M059J (cell line): ENCODE measurements around the gene ITPKA. TPM values are rescaled to one million over a fixed set of nuclear protein-coding genes. Genes with fewer than 3 reads are reported as not detected.
A peak's percentile ranks its signal among the peaks of the same experiment; 100 is the strongest.
"Not testable (repeated sequence)": the region's sequence is repeated elsewhere in the genome, so short reads cannot be mapped to it uniquely, and the experiment has no call there.

ENCODE experiments used
- DNase-seq: peaks from one replicate; pipeline ENCODE4 v3.0.0-alpha.2; 2012; ENCODE audit warnings: low read depth
- total RNA-seq: library from RNA; depleted of rRNA; stranded (reverse); fragments of >200 nt; shearing (Covaris generic); gene quantifications from 2 replicates; pipeline ENCODE4 v1.2.3, GENCODE V29; 2014; rRNA removed

The ITPKA gene
- total RNA-seq: 3.7 and 6.1 TPM in 2 replicates

DNA sequence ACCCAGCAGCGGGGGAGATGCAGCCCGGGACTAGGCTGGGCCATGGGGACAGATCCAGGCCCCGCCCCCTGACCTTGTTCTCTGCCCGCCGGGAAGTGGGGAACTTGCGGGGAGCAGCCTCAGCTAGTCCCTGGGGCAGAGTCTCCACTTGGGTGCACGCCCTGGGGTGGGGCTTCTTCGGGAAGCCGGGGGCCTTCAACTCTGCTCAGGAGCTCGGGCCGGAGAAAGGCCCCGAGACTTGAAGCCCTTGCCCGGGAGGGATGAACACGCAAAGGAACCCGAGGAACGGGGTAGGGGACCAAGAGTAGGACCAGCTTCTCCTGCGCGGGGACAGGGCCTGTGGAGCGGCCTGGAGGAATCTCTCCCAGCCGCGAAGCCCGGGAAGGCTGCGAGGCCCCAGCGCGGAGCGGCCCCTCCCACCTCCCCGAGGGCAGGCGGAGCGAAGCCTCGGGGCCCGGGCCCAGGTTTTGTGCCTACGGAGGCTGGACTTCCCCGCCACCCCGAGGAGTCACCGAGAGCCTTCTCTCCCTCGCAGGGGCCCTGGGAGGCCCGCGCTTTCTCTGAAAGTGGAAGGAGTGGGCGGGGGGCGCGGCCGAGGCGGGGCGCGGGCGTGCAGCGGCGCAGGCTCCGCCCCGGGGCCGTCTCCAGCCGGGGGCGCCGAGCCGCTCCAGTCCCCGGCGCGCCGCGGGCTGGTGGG, at the start of gene ITPKA:
Gene ITPKA (plus strand): TSS at position 670 of the 697 bp plus-strand sequence. CDS start 54 bp downstream, outside the sequence.
- DNase-seq: peak; percentile 87

DNA sequence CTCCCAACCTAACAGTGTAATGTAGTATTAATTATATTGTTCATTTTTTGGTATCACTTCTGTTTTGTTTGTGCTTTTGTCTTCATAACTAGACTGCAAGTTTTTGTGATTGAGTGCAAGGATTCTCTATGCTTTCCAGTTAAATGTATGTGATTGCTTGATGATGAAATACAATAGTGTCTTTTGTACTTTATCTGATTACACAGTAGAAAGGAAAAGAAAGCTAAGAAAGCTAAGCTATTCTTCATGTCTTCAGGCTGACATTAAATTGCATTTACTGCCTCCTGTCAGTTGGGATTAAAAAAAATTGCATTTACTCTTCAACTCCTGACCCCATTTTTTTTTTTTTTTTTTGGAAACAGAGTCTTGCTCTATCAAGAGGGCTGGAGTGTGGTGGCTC, 48.3 kb upstream of the ITPKA start:
- no peak for DNase-seq

DNA sequence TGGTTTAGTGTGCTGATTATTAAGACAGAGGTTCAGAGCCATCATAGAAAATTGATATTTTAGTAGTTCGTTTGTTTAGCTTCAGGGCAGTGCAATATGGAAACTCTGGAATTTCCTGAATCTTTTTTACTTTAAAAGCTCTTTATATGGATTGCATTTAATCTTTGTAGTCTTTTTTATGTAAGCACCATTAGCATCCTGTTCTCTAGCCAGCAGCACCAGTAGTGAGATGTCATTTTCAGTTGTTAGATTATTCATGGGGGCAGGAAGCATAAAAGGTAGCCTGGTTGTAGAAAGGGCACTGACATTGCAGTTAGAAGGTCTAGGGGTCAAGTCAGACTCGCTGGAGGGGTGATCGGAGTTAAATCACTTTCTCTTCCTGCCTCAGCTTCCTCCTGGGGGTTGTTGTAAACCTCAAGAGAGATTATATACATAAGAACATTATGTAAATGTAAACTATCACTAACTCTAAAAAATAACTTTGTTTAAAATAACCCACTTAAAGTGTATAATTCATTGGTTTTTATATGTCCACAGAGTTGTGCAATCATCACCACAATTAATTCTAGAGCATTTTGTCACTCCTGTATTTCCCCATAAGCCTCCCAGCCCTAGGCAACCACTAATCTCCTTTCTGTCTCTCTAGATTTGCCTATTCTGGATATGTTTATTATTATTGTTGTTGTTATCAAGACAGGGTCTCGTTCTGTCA, 31.4 kb upstream of the ITPKA start:
- peak; percentile 20 for DNase-seq

DNA sequence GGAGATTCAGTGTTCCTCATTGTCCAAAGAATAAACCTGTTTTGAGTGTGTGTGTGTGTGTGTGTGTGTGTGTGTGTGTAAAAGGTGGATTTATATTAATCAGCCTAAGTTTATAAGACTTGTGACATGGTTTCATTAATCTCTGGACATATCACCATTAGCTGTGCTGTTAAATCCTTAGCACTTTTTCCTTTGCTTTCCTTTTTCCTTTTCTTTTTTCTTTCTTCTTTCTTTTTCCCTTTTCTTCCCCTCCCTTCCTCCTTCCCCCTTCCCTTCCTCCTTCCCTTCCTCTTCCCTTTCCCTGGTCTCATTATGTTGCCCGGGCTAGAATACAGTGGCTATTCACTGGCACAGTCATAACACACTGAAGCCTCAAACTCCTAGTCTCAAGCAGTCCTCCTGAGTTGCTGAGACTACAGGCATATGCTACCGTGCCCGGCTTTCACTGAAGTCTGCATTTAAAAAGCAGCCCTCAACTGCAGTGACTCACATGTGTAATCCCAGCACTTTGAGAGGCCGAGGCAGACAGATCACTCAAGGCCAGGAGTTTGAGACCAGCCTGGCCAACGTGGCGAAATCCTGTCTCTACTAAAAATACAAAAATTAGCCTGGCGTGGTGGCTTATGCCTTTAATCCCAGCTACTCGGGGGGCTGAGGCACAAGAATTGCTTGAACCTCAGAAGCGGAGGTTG, 28.6 kb upstream of the ITPKA start:
- no peak for DNase-seq

DNA sequence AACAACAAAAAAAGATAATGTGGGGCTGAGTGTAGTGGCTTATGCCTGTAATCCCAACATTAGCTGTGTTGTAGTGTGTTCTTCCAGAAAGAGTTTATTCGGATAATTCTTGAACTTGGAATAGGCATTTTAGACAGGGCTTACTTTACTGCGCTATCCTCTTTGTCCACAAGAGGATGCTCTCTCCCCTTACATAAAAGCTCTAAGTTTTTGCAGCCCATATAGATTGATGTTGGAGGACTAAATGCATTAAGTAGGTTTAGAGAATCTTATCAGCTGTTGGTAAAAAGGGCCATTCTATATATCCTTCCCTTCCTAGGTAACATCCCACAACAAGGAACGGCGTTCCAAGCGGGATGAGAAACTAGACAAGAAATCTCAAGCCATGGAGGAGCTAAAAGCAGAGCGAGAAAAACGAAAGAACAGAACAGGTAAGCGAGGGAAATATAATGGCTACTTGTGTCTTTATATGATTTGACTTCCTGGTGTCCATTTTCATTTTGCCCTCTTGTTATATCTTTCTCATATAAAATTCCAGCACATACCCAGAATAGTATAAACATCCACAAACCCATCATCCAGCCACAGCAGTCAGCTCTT, 27.8 kb upstream of the ITPKA start:
- peak; percentile 48 for DNase-seq

DNA sequence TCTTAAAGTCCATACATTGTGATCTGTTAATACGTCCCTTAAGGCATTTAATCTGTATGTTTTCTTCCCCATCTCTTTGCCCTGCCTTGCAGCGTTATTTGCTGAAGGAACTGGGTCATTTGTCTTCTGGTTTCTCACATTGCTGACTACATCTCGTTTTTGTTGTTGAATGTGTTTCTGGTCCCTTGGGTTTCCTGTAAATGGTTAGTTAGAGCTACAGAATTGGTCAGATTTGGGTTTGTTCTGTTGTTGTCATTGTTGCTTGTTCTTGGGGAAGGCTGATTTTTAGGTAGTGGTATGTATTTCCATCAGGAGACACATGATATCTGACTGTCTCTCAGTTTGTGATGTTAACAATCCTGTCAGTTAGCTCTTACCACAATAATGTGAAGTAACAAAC, 27.0 kb upstream of the ITPKA start:
- no peak for DNase-seq

DNA sequence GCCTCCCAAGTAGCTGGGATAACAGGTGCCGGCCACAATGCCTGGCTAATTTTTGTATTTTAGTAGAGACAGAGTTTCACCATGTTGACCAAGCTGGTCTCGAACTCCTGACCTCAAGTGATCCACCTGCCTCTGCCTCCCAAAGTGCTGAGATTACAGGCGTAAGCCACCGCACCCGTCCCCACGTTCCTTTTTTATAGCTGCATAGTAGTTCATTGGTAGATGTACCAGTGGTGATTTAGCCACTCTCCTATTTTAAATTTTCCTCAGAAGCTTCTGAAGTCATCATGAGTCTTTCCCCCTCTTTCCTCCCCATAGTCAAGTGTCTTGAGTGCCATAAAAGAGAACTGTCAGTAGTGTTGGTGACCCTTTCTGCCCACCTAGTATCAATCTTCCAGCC, 24.0 kb upstream of the ITPKA start:
- not testable (repeated sequence) for DNase-seq

DNA sequence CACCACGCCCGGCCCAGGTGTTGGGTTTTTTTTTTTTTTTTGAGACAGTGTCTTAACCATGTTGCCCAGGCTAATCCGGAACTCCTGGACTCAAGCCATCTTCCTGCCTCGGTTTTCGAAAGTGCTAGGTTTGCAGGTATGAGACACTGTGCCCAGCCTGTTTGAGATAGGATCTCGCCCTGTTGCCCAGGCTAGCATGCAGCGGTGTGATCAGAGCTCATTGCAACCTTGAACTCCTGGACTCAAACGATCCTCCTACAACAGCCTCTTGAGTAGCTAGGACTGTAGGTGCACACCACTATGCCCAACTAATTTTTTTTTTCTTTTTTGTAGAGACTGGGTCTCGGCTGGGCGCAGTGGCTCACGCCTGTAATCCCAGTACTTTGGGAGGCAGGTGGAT, 20.3 kb upstream of the ITPKA start:
- no peak for DNase-seq

DNA sequence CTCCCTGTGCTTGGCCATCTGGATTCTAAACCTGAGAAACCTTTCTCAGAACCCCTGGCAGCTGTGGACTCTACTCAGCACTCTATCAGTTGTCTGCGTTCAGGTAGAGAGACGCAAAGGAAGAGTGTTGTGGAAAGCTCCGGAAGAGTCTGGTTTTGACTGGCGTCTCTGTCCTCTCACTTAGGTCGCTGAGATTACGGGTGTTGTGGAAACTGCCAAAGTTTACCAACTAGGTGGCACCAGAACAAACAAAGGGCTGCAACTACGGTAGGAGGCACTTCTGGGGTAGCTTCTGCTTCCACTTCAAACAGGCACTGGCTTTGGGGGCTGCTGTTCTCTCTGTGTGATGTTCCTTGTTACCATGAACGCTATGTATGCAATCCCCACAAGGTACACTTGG, 19.2 kb upstream of the ITPKA start:
- no peak for DNase-seq

DNA sequence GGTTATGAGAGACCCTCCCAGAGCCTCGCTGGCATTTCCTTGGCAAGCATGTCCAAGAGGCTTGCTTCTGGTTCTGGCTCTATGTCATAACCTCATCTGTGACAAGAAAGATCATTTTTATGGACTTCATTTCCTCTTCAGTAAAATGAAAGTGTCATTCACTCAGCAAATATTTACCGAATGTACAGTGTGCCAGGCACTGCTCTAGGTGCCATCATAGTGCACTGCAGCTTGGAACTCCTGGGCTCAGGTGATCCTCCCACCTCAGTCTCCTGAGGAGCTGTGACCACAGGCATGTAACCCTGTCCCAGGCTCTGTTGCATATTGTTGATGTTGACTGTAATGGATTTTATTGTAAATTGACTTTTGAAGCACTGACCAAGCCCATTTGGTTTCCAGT, 18.7 kb upstream of the ITPKA start:
- DNase-seq: no peak

DNA sequence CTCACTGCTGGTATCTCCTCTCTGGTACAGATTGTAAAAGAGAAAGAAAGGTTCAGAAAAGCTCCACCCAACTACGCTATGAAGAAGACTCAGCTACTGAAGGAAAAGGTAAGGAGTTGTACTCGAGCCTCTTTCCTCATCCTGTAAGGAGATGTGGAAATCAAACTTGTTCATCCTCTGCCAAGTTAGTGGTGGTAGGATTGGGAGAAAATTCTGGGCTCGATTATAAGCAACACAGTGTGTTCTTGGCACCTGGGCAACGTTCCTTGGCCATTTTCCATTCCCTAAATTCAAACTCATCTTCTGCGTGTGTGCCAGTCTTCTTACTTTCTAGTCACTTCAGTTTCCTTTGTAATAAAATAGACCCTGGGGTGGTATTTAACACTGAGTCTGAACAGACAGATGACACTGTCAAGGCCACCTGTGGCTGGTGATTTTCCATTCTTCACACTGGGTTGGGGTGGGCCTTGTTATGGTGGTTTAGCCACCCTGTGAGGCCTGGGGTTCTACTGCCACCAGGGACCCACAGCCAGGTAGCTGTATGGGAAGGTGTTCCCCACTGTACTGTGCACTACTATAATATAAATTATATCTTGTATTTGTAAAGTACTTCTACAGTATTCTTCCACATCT, 17.1 kb upstream of the ITPKA start:
- no peak for DNase-seq

DNA sequence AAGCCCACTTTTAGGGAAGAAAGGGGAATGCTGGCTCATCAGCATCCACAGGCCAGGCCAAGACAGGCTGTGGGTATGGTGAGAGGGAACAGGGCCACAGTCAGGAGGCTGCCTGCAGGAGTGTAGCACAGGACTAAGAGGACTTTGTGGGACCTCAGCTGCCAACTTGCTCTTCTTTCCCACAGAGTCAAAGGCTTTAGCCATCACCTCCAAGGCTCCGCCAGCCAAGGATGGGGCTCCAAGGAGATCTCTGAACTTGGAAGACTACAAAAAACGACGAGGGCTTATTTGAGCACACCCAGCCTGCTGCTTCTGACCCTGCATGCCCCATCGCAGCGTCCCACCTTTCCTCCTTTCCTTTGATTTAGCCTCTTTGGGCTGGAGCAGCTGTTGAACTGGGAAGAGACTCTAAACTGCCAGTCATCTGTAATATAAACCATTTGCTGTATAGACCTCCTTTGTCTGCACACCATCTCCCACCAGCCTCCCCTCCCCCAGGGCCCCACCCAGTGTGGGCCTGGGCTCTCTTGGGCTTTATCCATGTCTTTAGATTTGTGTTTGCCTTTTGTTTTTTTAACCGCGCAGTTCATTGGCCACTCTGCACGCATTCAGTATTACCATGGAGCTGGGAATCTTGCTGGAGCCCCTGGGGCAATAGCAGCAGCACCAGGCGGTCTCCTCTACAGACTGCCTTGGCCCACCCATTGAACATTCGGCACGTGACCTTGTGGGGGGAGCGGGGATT, 13.1 kb upstream of the ITPKA start:
- DNase-seq: no peak

DNA sequence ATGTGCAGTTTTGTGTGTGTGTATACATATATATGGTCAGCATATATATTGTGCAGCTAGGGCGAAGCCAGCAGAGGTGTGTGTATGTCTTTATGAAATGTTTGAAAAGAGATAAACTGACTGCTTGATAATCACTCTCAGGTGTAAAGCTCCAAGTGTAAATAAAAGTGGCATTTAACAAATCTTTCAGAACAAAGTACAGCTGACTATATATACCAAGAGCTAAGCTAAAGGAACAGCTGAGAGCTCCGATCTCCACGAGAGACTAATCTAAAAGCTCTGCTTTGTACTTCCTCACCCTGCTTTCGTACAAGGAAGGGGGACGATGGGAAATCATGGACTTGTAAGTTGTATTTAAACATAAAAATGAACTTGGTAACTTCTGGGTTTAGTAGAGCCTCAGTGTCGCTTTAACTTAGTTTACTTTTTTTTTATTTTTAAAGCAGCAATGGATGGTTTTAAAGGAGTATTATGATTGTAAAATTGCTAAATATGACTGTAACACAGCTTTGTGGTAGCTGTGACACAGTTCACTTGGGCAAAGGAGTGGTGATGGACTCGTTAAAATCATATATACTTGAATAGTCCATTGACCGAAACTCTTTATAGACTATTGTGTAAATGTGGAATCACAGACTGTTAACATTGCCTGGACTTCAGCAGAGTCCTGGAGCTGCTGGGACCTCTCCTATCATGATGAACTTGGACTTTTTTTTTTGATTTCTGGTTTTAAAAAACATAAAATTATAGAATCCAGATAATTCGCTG, 11.4 kb upstream of the ITPKA start:
- no peak for DNase-seq

DNA sequence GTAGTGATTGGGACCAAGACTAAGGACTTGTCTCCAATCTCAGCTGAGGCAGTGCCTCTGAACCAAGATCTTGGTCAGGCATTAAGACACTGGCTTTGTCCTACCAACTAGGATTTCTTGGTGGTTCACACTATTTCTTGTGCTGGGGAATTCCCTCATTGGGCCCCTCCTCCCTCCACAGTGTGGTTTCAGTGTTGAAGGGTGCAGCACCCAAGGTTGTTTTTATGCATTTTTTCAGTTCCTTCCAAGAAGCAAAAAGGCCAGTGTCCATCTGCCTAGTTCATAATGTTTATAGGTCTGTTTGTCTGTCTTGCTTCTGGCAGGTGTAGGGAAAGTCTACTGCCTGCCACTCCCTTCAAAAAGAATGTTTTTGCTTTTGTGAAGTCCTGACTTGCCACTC, 10.6 kb upstream of the ITPKA start:
- no peak for DNase-seq

DNA sequence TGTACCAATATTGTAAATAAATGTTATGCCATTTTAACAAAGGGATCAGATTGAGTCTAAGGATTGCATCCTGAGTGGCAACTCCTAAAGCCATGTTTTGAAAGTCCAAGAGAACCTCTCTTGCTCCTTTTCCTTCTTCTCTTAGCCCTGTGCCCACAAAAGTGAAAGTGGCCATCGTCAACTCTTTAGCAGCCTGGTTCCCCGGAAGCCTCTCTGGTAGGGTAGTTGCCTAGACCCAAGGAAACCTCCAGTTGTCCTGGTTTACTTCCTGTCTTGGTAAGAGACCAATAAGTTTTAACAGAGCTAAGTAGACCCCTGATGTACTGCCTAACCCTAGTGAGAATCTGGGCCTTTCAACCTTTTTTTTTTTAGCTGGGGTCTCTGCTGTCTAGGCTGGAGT, 10.2 kb upstream of the ITPKA start:
- DNase-seq: no peak

DNA sequence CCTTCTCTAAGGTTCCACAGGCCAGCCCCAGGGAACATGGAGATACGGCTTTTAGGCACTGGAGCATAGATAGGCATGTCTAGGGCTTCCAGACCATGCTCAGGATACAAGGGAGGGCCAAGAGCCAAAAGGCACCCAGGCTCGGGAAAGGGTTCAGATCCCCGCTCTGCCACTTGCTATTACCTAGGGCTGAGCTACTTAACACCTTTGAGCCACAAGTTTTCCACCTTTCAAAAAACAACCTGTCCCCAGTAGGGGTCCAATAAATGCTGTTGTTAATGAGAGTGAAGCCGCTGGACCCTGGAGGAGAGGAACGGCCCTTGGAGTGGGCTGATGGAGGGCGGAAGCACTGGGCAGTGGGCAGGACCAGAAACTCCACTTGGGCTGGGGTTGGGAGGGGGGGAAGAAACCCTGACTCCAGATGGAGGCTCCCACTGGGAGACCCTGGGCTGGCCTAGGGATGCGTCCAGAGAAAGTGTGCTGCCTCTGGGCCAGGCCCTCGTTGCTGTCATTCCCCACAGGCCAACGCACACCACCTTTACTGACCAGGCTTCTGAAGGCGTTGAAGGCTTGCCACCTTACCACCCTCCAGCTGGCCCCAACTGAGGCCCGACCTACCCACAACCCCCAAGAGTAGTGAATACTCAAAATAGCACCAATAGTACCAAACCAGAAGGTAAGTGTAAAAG, 8.6 kb upstream of the ITPKA start:
- DNase-seq: no peak

DNA sequence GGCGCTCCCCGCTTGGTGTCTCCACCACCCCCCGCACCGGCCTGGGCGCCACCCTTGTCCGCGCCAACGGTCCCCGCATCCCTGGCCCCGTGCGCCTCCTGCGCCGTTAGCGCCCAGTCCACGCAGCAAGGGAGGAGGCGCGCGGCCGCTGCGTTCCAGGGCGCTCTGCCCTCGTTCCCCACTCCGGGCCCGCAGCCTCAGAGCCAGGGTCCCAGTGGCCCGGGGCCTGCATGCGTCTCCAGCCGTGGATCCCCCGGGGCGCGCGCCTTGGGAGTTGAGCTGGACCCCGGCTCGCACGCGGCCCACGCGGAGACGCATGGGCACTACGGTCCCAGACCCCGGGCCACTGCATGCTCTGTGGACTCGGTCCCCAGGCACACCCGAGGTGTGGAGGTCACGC, 7.4 kb upstream of the ITPKA start:
- DNase-seq: no peak

DNA sequence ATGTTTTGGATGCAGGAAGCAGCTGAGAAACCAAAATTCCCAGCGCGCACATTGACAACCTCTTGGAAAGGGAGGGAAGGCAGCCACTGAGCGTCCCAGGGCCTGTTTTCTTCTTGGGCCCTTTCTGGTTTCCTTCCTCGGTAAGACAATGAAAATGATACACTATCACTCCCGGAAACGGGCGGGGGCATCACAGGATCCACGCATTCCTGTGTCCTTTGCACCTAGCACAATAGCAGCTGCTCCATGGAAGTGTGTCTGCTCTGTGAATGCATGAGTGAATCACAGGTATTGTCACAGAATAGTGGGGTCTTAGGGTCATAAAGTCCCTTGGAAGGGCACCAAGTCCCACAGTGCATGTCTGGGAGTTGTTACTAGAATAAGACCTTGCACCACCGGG, 6.3 kb upstream of the ITPKA start:
- no peak for DNase-seq

DNA sequence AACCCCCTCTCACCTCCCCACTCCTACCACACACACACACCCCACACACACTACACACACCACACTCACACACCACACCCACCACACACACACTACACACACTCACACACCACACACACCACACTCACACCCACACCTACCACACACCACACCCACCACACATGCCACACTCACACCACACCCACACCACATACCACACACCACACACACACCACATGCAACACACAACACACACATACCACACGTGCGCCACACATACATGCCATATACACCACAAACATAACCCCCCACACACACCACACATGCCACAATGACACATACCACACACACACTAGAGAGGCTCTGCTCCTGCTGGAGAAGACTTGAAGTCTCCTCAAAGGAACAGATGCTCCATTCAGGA, 5.9 kb upstream of the ITPKA start:
- DNase-seq: no peak

DNA sequence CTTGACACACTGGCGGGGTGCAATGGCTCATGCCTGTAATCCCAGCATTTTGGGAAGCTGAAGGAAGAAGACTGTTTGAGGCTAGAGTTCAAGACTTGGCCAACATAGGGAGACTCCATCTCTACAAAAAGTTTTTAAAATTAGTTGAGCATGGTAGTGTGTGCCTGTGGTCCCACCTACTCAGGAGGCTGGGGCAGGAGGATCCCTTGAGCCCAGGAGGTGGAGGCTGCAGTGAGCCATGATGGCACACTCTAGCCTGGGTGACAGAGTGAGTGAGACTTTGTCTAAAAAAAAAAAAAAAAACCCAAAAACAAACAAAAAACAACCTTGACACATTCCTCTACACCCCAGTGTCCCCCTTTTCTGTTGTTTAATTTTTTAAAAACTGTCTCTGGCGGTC, 4.0 kb upstream of the ITPKA start:
- no peak for DNase-seq
